ENCODE data around the gene PSMD6.

- no peak for TF ChIP-seq YY1 (IDR thresholded peaks at IDR 0.05; ENCODE audit: insufficient read depth, insufficient read length)
- no peak for TF ChIP-seq ZNF274 (IDR thresholded peaks at IDR 0.05; ENCODE audit: low read depth, low read length)
These were observed 47.4 kb upstream of the PSMD6 start for GRCh38 chr3:64070704-64071103.

All from NT2/D1 (cell line).